ENCODE measurements around the gene FOXO6. TPM values are rescaled to one million over a fixed set of nuclear protein-coding genes. Genes with fewer than 3 reads are reported as not detected.

Gene FOXO6
- total and polyA plus RNA-seq, 2 donors (not counting 1 experiment from before 2014, with no cell fraction given): under 0.01 TPM; not detected in 1

DNA sequence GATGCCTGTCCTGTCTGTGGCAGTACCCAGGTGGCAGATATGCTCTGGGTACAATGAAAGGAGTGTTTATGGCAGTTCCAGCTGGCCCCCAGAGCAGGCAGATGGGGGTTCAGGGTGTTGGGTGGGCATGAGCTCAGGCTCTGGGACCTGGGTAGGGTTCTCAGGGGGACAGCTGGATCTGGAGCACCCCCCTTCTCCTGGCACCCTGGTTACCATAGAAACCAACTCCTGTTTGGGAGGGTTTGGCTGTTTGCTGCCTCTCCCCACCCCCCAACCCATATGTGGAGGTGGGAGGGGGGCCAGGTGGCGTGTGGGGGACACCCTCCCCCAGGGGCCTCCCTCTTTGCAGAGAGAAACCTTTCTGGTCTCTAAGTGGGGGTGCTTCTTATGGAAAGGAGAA is 7.1 kb downstream of the FOXO6 start:
- peaks cover 42% of the 10 kb centered on the region for H3K27me3 ChIP-seq (ENCODE audit: control insufficient read depth, insufficient read depth, low read length)
- no peak overlapping the region for H3K9ac ChIP-seq (ENCODE audit: insufficient read depth, low read length)
- H3K27ac ChIP-seq (ENCODE audit: insufficient read depth, low read length): no peak overlapping the region
- TF ChIP-seq, protein P1, sequence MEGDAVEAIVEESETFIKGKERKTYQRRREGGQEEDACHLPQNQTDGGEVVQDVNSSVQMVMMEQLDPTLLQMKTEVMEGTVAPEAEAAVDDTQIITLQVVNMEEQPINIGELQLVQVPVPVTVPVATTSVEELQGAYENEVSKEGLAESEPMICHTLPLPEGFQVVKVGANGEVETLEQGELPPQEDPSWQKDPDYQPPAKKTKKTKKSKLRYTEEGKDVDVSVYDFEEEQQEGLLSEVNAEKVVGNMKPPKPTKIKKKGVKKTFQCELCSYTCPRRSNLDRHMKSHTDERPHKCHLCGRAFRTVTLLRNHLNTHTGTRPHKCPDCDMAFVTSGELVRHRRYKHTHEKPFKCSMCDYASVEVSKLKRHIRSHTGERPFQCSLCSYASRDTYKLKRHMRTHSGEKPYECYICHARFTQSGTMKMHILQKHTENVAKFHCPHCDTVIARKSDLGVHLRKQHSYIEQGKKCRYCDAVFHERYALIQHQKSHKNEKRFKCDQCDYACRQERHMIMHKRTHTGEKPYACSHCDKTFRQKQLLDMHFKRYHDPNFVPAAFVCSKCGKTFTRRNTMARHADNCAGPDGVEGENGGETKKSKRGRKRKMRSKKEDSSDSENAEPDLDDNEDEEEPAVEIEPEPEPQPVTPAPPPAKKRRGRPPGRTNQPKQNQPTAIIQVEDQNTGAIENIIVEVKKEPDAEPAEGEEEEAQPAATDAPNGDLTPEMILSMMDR (conservative IDR thresholded peaks at IDR 0.05 in 1 of 2, IDR thresholded peaks at IDR 0.05 in 1 of 2; ENCODE audit: low read depth in 1 of 2, low read length in 2 of 2): no peak
- TF ChIP-seq EZH2 (IDR thresholded peaks at IDR 0.05; ENCODE audit: low read length, missing control alignments): no peak
- H3K79me2 ChIP-seq (ENCODE audit: control insufficient read depth, insufficient read depth, low read length): no peaks in the 10 kb centered on the region
- H3K4me2 ChIP-seq (ENCODE audit: extremely low read depth, insufficient read depth, low read length): no peak overlapping the region
- DNase-seq (ENCODE audit: low read depth in 2 of 2): no peak
- H2AFZ ChIP-seq (ENCODE audit: low read length): no peak overlapping the region
- no peak overlapping the region for H3K4me3 ChIP-seq (replicated peaks in 1 of 4; ENCODE audit: control extremely low read depth in 1 of 4, insufficient read depth in 1 of 4, low read depth in 3 of 4, low read length in 4 of 4)
- no peaks in the 10 kb centered on the region for H3K4me1 ChIP-seq (ENCODE audit: control insufficient read depth, extremely low read depth, insufficient read depth, low read length)
- H3K9me3 ChIP-seq (ENCODE audit: control insufficient read depth, insufficient read depth, low read depth, low read length): no peaks in the 10 kb centered on the region
- no peaks in the 10 kb centered on the region for H4K20me1 ChIP-seq (ENCODE audit: control insufficient read depth, extremely low read depth, insufficient read depth, low read length)
- no peaks in the 10 kb centered on the region for H3K36me3 ChIP-seq (ENCODE audit: control insufficient read depth, insufficient read depth, low read length)

GRCh38 chr1:41368801-41369200 is 7.6 kb downstream of the FOXO6 start:
- Histone ChIP-seq H3K27ac (ENCODE audit: insufficient read depth, low read length) (no peak overlapping the region), H4K20me1 (ENCODE audit: control insufficient read depth, extremely low read depth, insufficient read depth, low read length) (no peaks in the 10 kb centered on the region), H3K9me3 (ENCODE audit: control insufficient read depth, insufficient read depth, low read depth, low read length) (no peaks in the 10 kb centered on the region), H2AFZ (ENCODE audit: low read length) (no peak overlapping the region), H3K79me2 (ENCODE audit: control insufficient read depth, insufficient read depth, low read length) (no peaks in the 10 kb centered on the region), H3K9ac (ENCODE audit: insufficient read depth, low read length) (no peak overlapping the region), H3K4me1 (ENCODE audit: control insufficient read depth, extremely low read depth, insufficient read depth, low read length) (no peaks in the 10 kb centered on the region), H3K4me3 (replicated peaks in 1 of 4; ENCODE audit: control extremely low read depth in 1 of 4, insufficient read depth in 1 of 4, low read depth in 3 of 4, low read length in 4 of 4) (no peak overlapping the region), H3K36me3 (ENCODE audit: control insufficient read depth, insufficient read depth, low read length) (no peaks in the 10 kb centered on the region), H3K4me2 (ENCODE audit: extremely low read depth, insufficient read depth, low read length) (no peak overlapping the region), H3K27me3 (ENCODE audit: control insufficient read depth, insufficient read depth, low read length) (peaks cover 38% of the 10 kb centered on the region)
- TF ChIP-seq, protein P1 (conservative IDR thresholded peaks at IDR 0.05 in 1 of 2, IDR thresholded peaks at IDR 0.05 in 1 of 2; ENCODE audit: low read depth in 1 of 2, low read length in 2 of 2): no peak
- no peak for DNase-seq (ENCODE audit: low read depth in 2 of 2)

DNA sequence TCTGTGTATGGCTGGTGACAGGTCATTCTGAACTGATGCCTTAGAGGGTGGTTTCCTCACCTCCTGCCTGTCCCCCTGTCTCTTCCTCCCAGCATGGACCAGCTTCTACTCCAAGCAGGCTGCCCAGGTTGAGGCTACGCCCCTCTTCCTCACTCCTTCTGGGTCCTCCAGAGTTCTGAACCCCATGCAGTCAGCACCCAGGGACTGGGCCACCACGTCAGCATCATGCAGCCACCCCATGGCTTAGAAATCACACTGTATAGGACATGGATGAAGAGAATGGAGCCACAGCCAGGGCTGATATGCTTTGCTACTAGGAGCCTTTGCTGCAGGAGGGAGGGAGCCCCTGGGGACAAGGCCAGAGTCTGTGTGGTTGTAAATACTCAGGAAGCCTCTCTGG is 8.3 kb downstream of the FOXO6 start:
- no peak for TF ChIP-seq EZH2 (IDR thresholded peaks at IDR 0.05; ENCODE audit: low read length, missing control alignments)
- TF ChIP-seq, protein P1 (conservative IDR thresholded peaks at IDR 0.05 in 1 of 2, IDR thresholded peaks at IDR 0.05 in 1 of 2; ENCODE audit: low read depth in 1 of 2, low read length in 2 of 2): no peak
- no peak overlapping the region for H3K9ac ChIP-seq (ENCODE audit: insufficient read depth, low read length)
- H3K9me3 ChIP-seq (ENCODE audit: control insufficient read depth, insufficient read depth, low read depth, low read length): no peaks in the 10 kb centered on the region
- no peaks in the 10 kb centered on the region for H3K79me2 ChIP-seq (ENCODE audit: control insufficient read depth, insufficient read depth, low read length)
- DNase-seq (ENCODE audit: low read depth in 2 of 2): no peak
- H3K4me1 ChIP-seq (ENCODE audit: control insufficient read depth, extremely low read depth, insufficient read depth, low read length): no peaks in the 10 kb centered on the region
- H3K27ac ChIP-seq (ENCODE audit: insufficient read depth, low read length): no peak overlapping the region
- H3K36me3 ChIP-seq (ENCODE audit: control insufficient read depth, insufficient read depth, low read length): no peaks in the 10 kb centered on the region
- no peaks in the 10 kb centered on the region for H4K20me1 ChIP-seq (ENCODE audit: control insufficient read depth, extremely low read depth, insufficient read depth, low read length)
- H2AFZ ChIP-seq (ENCODE audit: low read length): no peak overlapping the region
- H3K27me3 ChIP-seq (ENCODE audit: control insufficient read depth, insufficient read depth, low read length): peaks cover 32% of the 10 kb centered on the region
- no peak overlapping the region for H3K4me2 ChIP-seq (ENCODE audit: extremely low read depth, insufficient read depth, low read length)
- H3K4me3 ChIP-seq (replicated peaks in 1 of 4; ENCODE audit: control extremely low read depth in 1 of 4, insufficient read depth in 1 of 4, low read depth in 3 of 4, low read length in 4 of 4): no peak overlapping the region

All from fibroblast of lung (primary cell).